WERI-Rb-1 (cell line): ENCODE data around the gene CHST10.
A peak's percentile ranks its signal among the peaks of the same experiment; 100 is the strongest.
"Not testable (repeated sequence)": the region's sequence is repeated elsewhere in the genome, so short reads cannot be mapped to it uniquely, and the experiment has no call there.

ENCODE experiments used
- DNase-seq: peaks from one replicate; pipeline ENCODE4 v3.0.0-alpha.2; 2020
- H3K27ac ChIP-seq: fragments of 250-450 bp; sonication (Bioruptor Pico); 2 replicates; pipeline ENCODE4 v1.5.1; 2020; ENCODE audit warnings: mild to moderate bottlenecking, moderate library complexity
- H3K27me3 ChIP-seq: fragments of 250-450 bp; sonication (Bioruptor Pico); 2 replicates; pipeline ENCODE4 v1.5.1; 2021; ENCODE audit warnings: mild to moderate bottlenecking, low read depth, moderate library complexity; ENCODE audit not compliant: insufficient read depth, severe bottlenecking
- H3K36me3 ChIP-seq: fragments of 250-450 bp; sonication (Bioruptor Pico); 2 replicates; pipeline ENCODE4 v1.5.1; 2020; ENCODE audit warnings: mild to moderate bottlenecking, moderate library complexity
- H3K4me3 ChIP-seq: 2 replicates; pipeline ENCODE4 v1.5.1; 2011; ENCODE audit warnings: low read depth, mild to moderate bottlenecking, control low read depth, low read length
- H3K9me3 ChIP-seq: fragments of 250-450 bp; sonication (Bioruptor Pico); 2 replicates; pipeline ENCODE4 v1.5.1; 2021; ENCODE audit warnings: mild to moderate bottlenecking, moderate library complexity; ENCODE audit not compliant: severe bottlenecking
- TF ChIP-seq, protein P1 (sequence below): IDR thresholded peaks from 2 replicates; pipeline ENCODE4 v1.5.1; 2011; ENCODE audit warnings: low read depth, mild to moderate bottlenecking, control low read depth, inconsistent platforms, low read length

CHST10 gene, protein sequence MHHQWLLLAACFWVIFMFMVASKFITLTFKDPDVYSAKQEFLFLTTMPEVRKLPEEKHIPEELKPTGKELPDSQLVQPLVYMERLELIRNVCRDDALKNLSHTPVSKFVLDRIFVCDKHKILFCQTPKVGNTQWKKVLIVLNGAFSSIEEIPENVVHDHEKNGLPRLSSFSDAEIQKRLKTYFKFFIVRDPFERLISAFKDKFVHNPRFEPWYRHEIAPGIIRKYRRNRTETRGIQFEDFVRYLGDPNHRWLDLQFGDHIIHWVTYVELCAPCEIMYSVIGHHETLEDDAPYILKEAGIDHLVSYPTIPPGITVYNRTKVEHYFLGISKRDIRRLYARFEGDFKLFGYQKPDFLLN

DNA sequence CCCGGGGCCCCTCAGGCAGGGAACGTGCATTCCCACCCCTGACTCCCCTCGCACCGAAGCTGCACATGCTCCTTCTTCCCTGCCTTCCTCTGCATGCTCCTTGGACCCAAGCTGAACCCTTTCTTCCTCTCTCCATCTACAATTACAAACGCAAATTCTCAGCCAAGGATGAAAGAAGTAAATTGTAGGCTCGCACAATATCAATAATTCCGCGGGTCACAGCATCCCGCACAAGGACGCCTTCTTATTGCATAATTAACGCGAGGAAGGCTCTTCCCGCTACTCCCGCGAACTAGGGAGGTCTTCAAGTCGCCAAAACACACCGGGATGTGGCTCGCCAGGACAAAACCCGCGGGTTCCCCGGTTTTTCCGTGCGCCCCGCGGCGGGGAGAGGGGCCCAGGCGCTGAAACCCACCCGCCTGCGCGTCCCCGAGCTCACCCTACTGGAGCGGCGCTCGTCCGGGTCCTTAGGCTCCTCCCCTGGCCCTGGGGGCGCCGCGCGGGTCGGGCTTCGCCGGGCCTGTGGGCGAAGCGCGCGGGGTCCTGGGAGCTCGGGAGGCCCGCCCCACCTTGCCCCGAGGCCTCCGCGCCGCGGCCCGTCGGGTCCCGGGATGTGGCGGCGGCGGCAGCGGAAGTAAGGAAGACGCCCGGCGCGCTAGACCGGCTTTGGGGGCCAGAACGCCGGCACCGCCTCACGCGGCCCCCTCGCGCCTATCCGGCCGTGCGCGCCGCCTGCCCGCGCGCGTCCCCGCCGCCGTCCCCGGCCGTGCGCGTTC is at the start of gene CHST10:
Gene CHST10 (minus strand): TSS at position 734 of the 776 bp plus-strand sequence. CDS start 10,993 bp downstream, outside the sequence.
- TF ChIP-seq, protein P1, sequence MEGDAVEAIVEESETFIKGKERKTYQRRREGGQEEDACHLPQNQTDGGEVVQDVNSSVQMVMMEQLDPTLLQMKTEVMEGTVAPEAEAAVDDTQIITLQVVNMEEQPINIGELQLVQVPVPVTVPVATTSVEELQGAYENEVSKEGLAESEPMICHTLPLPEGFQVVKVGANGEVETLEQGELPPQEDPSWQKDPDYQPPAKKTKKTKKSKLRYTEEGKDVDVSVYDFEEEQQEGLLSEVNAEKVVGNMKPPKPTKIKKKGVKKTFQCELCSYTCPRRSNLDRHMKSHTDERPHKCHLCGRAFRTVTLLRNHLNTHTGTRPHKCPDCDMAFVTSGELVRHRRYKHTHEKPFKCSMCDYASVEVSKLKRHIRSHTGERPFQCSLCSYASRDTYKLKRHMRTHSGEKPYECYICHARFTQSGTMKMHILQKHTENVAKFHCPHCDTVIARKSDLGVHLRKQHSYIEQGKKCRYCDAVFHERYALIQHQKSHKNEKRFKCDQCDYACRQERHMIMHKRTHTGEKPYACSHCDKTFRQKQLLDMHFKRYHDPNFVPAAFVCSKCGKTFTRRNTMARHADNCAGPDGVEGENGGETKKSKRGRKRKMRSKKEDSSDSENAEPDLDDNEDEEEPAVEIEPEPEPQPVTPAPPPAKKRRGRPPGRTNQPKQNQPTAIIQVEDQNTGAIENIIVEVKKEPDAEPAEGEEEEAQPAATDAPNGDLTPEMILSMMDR: no peak
- H3K27me3 ChIP-seq: no peaks in the 10 kb centered on the region
- H3K9me3 ChIP-seq: no peaks in the 10 kb centered on the region
- H3K27ac ChIP-seq: peak within 1 kb of the TSS; percentile 82
- H3K4me3 ChIP-seq: peak within 1 kb of the TSS; percentile 86
- peaks cover 7% of the 10 kb centered on the region for H3K36me3 ChIP-seq
- peak; percentile 73 for DNase-seq

DNA sequence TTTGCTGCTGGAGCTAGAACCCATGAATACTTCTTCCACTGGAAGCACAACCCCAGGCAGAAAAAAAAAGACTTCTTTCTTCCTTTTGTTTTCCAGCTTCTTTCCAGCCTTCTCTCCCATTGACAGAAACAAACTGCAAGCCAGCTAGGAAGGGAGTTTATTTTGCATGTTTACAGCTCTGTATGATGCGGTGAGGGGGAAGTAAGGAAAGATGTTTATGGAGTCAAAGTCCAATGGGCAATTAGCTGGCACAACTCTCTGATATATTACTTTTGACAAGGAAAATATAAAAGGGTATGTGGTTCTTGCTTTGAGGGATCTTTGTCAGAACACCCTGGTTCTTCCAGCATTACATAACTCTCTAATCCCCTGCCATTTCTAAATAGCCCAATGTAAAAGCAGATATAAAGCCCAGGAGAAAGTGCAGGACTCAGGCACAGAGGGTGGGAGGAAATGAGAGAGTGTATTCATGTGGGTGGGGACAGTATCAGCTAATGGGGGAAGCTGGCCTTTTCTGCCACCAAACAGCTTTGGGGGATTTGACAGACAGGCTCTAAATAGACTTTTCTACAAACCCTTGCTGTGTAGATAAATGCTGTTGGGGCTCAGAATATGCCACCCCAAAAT is 43.5 kb upstream of the CHST10 start:
- TF ChIP-seq, protein P1: no peak
- no peaks in the 10 kb centered on the region for H3K36me3 ChIP-seq
- H3K27me3 ChIP-seq: peaks cover 5% of the 10 kb centered on the region
- DNase-seq: no peak
- no peak overlapping the region for H3K27ac ChIP-seq
- H3K9me3 ChIP-seq: peaks cover 4% of the 10 kb centered on the region
- H3K4me3 ChIP-seq: no peak overlapping the region

DNA sequence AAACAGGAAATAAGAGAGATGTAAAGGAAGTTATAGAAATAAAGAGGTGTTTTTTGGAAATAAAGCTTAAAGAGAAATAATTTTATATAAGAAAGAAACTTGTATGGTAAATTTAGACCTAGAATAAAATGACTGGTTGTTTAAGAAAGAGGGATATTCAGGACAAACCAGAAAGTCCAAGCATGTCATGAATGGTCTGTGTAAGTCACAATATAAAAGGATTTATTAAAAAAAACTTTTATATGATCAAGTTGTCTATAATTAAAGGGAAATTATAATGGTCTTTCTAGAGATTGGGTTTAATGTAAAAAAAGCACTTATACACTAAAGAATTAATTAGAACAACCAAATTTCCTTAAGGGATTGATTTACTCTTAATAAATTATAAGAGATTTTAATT is 38.9 kb upstream of the CHST10 start:
- H3K9me3 ChIP-seq, H3K27ac ChIP-seq, H3K36me3 ChIP-seq, H3K4me3 ChIP-seq, DNase-seq, H3K27me3 ChIP-seq: not testable (repeated sequence)

DNA sequence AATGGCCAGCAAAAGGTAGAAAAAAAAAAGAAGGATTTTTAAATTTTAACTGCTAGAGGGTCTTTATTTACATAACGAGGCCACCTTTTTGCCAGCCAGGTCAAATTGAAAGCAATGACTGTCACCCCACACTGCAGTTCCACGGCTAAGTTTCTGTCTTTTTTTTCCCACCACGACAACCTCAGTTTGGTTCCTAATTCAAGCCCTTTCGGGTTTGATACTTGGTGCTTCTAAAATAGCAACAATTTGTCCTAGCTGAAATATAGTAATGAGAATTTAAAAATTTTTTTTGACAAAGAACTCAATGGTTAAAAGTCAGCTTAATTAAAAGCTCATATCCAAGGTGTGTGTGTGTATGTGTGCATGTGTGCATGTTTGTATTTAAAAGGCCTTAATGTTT is 36.4 kb upstream of the CHST10 start:
- Histone ChIP-seq H3K36me3 (no peaks in the 10 kb centered on the region), H3K4me3 (no peak overlapping the region), H3K9me3 (peaks cover 7% of the 10 kb centered on the region), H3K27ac (no peak overlapping the region), H3K27me3 (peaks cover 3% of the 10 kb centered on the region)
- TF ChIP-seq, protein P1: no peak
- no peak for DNase-seq

DNA sequence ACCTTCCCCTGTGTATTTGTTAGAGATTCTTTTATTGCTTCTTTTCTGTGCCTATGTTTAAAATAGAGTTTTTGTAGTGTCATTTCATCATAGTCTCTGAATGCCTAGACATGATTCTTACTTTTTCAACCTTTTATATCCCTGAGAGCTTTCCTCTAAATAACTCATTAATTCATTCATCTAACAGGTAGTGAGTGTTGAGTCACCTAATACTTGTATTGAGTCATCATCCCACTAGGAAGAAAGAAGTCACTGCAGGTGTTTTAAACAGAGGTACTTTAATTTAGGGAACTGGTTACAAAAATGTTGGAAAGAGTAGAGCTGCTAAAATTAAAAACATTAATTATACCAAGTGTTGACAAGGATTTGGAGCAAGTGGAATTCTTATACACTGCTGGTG is 34.3 kb upstream of the CHST10 start:
- TF ChIP-seq, protein P1: no peak
- peaks cover 3% of the 10 kb centered on the region for H3K27me3 ChIP-seq

DNA sequence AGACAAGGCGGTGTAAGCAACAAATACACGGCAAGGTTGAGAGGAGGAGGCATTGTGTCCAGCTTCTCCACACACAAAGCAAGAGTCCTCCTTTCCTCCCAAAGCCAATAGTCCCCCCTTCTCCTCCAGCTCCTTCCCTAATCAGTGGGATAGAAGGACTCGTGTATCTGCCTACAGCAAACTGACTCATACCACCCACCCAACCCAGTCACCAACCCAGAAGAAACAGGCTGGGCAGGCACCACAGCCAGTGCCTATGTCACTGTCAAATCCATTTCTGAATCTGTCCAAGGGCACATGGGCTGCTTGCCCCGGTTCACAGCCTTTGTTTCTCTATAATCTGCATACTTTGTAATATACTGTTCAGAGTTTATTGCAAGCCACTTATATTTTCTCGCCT is 33.6 kb upstream of the CHST10 start:
- no peak overlapping the region for H3K4me3 ChIP-seq
- H3K9me3 ChIP-seq: peaks cover 2% of the 10 kb centered on the region
- peaks cover 3% of the 10 kb centered on the region for H3K27me3 ChIP-seq
- no peak overlapping the region for H3K27ac ChIP-seq
- TF ChIP-seq, protein P1: no peak
- no peaks in the 10 kb centered on the region for H3K36me3 ChIP-seq
- no peak for DNase-seq

More for the DNA sequence above, 34.3 kb upstream of the CHST10 start:
- H3K36me3 ChIP-seq: no peaks in the 10 kb centered on the region
- H3K9me3 ChIP-seq: peaks cover 2% of the 10 kb centered on the region
- no peak for DNase-seq
- H3K4me3 ChIP-seq: no peak overlapping the region
- H3K27ac ChIP-seq: no peak overlapping the region
